SU-DHL-6 (cell line): Measurements from ENCODE around the gene SOCS6.

ENCODE experiments used
- CTCF ChIP-seq: fragments of 200-600 bp; sonication (generic); IDR thresholded peaks from one replicate; pipeline ENCODE4 v1.5.1; 2017; ENCODE audit warnings: antibody characterized with exemption, mild to moderate bottlenecking, low read length, moderate library complexity; ENCODE audit not compliant: insufficient read depth, poor library complexity, severe bottlenecking
- EZH2phosphoT487 ChIP-seq: fragments of 200-600 bp; sonication (generic), shearing (Covaris generic); conservative IDR thresholded peaks from 2 replicates; pipeline ENCODE4 v1.6.1; 2018; ENCODE audit warnings: mild to moderate bottlenecking, antibody characterized with exemption, low read length, moderate library complexity, mixed read lengths

GRCh38 chr18:70299393-70299792 is 10.5 kb downstream of the SOCS6 start:
- TF ChIP-seq EZH2phosphoT487 (no peak), CTCF (no peak)
